ENCODE measurements around the gene SUMF1. TPM values are rescaled to one million over a fixed set of nuclear protein-coding genes. Genes with fewer than 3 reads are reported as not detected.

The SUMF1 gene
- total RNA-seq, 4 donors from 2014 or later = 39.6 to 51.3 (median 47.0) TPM

GRCh38 chr3:4410606-4411005 is 56.5 kb downstream of the SUMF1 start:
- no peaks in the 10 kb centered on the region for H3K4me1 ChIP-seq
- no peak overlapping the region for H3K4me3 ChIP-seq
- peaks cover 0 to 61% of the 10 kb centered on the region in 2 donors for H3K36me3 ChIP-seq
- no peaks in the 10 kb centered on the region for H3K9me3 ChIP-seq
- no peak for ATAC-seq
- no peaks in the 10 kb centered on the region for H3K27me3 ChIP-seq
- TF ChIP-seq POLR2AphosphoS5 (IDR thresholded peaks at IDR 0.05) (no peak), EP300 (IDR thresholded peaks at IDR 0.05) (no peak), POLR2A (IDR thresholded peaks at IDR 0.05) (no peak), CTCF (IDR thresholded peaks at IDR 0.05) (no peak)
- no peak overlapping the region for H3K27ac ChIP-seq
- 79 to 81% methylated on average over 4 of the region's 4 CpGs for WGBS, 2 donors (ENCODE audit: low coverage in 1 of 2)

GRCh38 chr3:4409971-4410573 is 57.0 kb downstream of the SUMF1 start:
- Histone ChIP-seq H3K4me3 (no peak overlapping the region), H3K27me3 (no peaks in the 10 kb centered on the region), H3K27ac (no peak overlapping the region), H3K9me3 (no peaks in the 10 kb centered on the region), H3K36me3 (peaks cover 0 to 62% of the 10 kb centered on the region in 2 donors), H3K4me1 (no peaks in the 10 kb centered on the region)
- TF ChIP-seq CTCF (IDR thresholded peaks at IDR 0.05) (no peak), EP300 (IDR thresholded peaks at IDR 0.05) (no peak), POLR2AphosphoS5 (IDR thresholded peaks at IDR 0.05) (no peak), POLR2A (IDR thresholded peaks at IDR 0.05) (no peak)
- 38 to 67% methylated on average over 1 of the region's 1 CpG for WGBS, 2 donors (ENCODE audit: low coverage in 1 of 2)
- no peak for ATAC-seq

GRCh38 chr3:4409415-4409814 is 57.7 kb downstream of the SUMF1 start:
- 76 to 78% methylated on average over 4 of the region's 4 CpGs for WGBS, 2 donors (ENCODE audit: low coverage in 1 of 2)
- Histone ChIP-seq H3K27ac (no peak overlapping the region), H3K4me1 (no peaks in the 10 kb centered on the region), H3K9me3 (no peaks in the 10 kb centered on the region), H3K36me3 (peaks cover 0 to 63% of the 10 kb centered on the region in 2 donors), H3K27me3 (no peaks in the 10 kb centered on the region), H3K4me3 (no peak overlapping the region)
- no peak for TF ChIP-seq CTCF (IDR thresholded peaks at IDR 0.05)
- TF ChIP-seq EP300 (IDR thresholded peaks at IDR 0.05) = no peak
- TF ChIP-seq POLR2AphosphoS5 (IDR thresholded peaks at IDR 0.05) = no peak
- no peak for TF ChIP-seq POLR2A (IDR thresholded peaks at IDR 0.05)
- ATAC-seq = no peak

GRCh38 chr3:4408958-4409357 is 58.1 kb downstream of the SUMF1 start:
- no peak for ATAC-seq
- no peaks in the 10 kb centered on the region for H3K27me3 ChIP-seq
- no peaks in the 10 kb centered on the region for H3K9me3 ChIP-seq
- TF ChIP-seq CTCF (IDR thresholded peaks at IDR 0.05) (no peak), POLR2AphosphoS5 (IDR thresholded peaks at IDR 0.05) (no peak), EP300 (IDR thresholded peaks at IDR 0.05) (no peak)
- H3K36me3 ChIP-seq = peaks cover 0 to 63% of the 10 kb centered on the region in 2 donors
- H3K27ac ChIP-seq = no peak overlapping the region
- no peak overlapping the region for H3K4me3 ChIP-seq
- H3K4me1 ChIP-seq = no peaks in the 10 kb centered on the region

- Histone ChIP-seq H3K27me3 (no peaks in the 10 kb centered on the region), H3K27ac (no peak overlapping the region), H3K4me3 (no peak overlapping the region), H3K36me3 (peaks cover 0 to 64% of the 10 kb centered on the region in 2 donors), H3K4me1 (no peaks in the 10 kb centered on the region), H3K9me3 (no peaks in the 10 kb centered on the region)
- TF ChIP-seq EP300 (IDR thresholded peaks at IDR 0.05) (no peak), POLR2AphosphoS5 (IDR thresholded peaks at IDR 0.05) (no peak), POLR2A (IDR thresholded peaks at IDR 0.05) (no peak), CTCF (IDR thresholded peaks at IDR 0.05) (no peak)
- 78 to 83% methylated on average over 2 of the region's 2 CpGs for WGBS, 2 donors (ENCODE audit: low coverage in 1 of 2)
- no peak for ATAC-seq
These were observed 59.1 kb downstream of the SUMF1 start for GRCh38 chr3:4407941-4408340.
